Heart left ventricle (tissue), 13 donors: ENCODE measurements around the gene RXFP4.
"Not testable (repeated sequence)": the region's sequence is repeated elsewhere in the genome, so short reads cannot be mapped to it uniquely, and the experiment has no call there.

ENCODE experiments used
- CTCF ChIP-seq, 12 donors: fragments of 200-600 bp; sonication (generic) in 4 of 12; IDR thresholded peaks; one replicate each; pipeline versions ENCODE4 v1.5.0 to v1.8.0; 2018 to 2022; ENCODE audit warnings: antibody characterized with exemption in 12 of 12, mild to moderate bottlenecking in 5 of 12
- POLR2A ChIP-seq, 2 donors: fragments of 450-650 bp; IDR thresholded peaks; one replicate each; pipeline ENCODE4 v1.6.1; 2017; ENCODE audit warnings: antibody characterized with exemption in 2 of 2, mild to moderate bottlenecking in 2 of 2, moderate library complexity in 2 of 2
- donor health status: ischemic (EF 13 %, LVEDD 7.1; RV severe dilation, severe dysfunction).
- donor health status: DM: no; HTN: yes; CAD: no.
- donor health status: DM: no; HTN: no; CAD: no.
- donor health status: ischemic (EF 25% LVEDD 6.9; RV normal size, moderate dysfunction).
- donor health status: ischemic (EF 25% LVEDD 5.7; RV mildly dilated, moderate dysfunction).
- donor health status: ischemic (EF 35%, LVEDD 5.7; RV mildly dilated, moderate dysfunction).
- donor health status: nonischemic (EF 11% LVEDD 7.7; RV severe dilation, severe dysfunction).
- donor health status: DM: yes; HTN: yes; CAD: no.
- donor health status: PGD.
- donor health status: ischemic (EF 29% LVEDD 5.4; RV normal size, mild dysfunction).
- donor health status: nonischemic (EF 23%, LVEDD 6.1; RV moderate dilation, normal function).

GRCh38 chr1:155896476-155896875 is 45.0 kb upstream of the RXFP4 start:
- not testable (repeated sequence) for TF ChIP-seq CTCF, POLR2A (IDR thresholded peaks at IDR 0.05)
